ENCODE data around the gene CYRIA.

- TF ChIP-seq, protein P1, sequence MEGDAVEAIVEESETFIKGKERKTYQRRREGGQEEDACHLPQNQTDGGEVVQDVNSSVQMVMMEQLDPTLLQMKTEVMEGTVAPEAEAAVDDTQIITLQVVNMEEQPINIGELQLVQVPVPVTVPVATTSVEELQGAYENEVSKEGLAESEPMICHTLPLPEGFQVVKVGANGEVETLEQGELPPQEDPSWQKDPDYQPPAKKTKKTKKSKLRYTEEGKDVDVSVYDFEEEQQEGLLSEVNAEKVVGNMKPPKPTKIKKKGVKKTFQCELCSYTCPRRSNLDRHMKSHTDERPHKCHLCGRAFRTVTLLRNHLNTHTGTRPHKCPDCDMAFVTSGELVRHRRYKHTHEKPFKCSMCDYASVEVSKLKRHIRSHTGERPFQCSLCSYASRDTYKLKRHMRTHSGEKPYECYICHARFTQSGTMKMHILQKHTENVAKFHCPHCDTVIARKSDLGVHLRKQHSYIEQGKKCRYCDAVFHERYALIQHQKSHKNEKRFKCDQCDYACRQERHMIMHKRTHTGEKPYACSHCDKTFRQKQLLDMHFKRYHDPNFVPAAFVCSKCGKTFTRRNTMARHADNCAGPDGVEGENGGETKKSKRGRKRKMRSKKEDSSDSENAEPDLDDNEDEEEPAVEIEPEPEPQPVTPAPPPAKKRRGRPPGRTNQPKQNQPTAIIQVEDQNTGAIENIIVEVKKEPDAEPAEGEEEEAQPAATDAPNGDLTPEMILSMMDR (conservative IDR thresholded peaks at IDR 0.05): no peak
- TF ChIP-seq EZH2 (IDR thresholded peaks at IDR 0.05; ENCODE audit: low read depth): no peak
These were observed 44.1 kb upstream of the CYRIA start for GRCh38 chr2:16709769-16710168.
